Measurements from ENCODE around the gene GRM7.

GRM7 gene

GRCh38 chr3:7249493-7250076, 388.7 kb downstream of the GRM7 start:
- DNase-seq: no peak

GRCh38 chr3:7254251-7254650, 393.3 kb downstream of the GRM7 start:
- DNase-seq: no peak

DNA sequence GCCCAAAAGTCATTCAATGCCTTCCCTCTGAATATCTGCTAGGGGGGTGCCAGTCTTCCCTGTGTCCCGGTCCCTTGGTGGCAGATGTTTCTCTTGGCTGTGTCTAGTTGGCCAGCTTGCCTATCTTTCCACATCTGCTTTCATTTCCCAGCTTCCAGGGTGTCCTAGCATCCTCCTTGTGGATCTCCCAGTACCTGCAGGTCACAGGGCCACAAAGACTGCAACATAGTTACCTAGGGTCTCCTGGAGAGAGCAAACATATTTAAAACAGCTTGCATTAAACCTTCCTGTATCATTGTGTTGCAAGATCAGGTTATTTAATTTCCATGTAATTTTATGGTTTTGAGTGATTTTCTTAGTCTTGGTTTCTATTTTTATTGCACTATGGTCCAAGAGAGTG, 400.1 kb downstream of the GRM7 start:
- no peak for DNase-seq

DNA sequence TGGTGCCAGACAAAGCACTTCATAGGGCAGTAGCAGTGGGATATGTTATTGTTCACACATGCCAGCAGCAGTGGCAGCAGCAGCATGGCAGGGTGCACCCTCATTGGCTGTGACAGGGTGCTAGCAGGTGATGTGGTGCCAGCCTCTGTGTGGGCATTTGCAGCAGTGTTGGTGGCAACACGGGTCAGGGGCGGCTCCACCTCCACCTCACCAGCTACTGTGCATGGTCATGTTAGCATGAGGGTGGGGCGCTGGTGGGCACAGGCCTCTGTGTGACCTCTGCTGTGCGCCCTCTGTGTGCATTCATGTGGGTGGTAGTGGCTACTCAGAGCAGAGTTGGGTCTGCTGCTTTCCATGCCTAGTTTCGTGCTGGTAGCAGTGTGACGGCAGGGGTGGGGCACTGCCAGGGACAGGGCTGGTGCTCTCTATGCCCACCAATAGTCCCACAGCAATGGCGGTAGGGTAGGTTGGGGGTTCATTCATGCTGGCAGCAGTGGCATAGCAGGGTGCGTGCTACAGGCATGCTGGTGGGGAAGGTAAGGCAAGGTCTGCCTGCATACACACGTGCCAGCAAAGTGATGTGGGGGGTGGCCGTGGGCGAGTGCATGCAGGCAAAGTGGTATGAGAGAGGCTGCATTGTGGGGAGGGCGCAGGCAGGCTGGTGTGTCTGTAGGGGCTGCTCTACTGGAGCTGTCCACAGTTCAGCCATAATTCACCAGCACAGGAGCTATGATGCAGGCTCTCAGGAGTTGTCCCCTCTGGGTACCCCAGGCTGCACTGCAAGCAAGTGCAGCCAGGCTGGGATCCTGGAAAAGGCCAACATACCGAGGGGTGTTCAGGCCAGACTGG, 402.7 kb downstream of the GRM7 start:
- no peak for DNase-seq

- DNase-seq: no peak
These were observed 403.2 kb downstream of the GRM7 start for GRCh38 chr3:7264196-7264526.

GRCh38 chr3:7265736-7266135, 404.8 kb downstream of the GRM7 start:
- DNase-seq: no peak

DNA sequence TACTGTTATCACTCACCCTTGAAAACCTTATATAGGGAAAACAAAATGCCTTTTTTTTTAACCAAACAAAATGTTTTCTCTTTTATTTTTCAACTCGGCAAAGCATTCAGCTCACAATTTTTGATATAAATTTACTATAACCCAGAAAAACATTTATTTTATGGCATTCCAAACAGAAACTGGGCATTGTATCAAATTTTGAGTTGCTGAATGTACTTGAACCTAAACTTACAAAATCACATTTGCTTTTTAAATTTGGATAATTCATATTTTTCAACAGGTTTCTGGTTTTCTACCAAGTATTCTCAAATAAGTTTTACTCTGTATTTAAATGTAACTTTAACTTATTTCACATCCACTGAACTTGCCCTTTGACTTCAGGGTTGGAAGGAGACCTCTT, 405.6 kb downstream of the GRM7 start:
- no peak for DNase-seq

DNA sequence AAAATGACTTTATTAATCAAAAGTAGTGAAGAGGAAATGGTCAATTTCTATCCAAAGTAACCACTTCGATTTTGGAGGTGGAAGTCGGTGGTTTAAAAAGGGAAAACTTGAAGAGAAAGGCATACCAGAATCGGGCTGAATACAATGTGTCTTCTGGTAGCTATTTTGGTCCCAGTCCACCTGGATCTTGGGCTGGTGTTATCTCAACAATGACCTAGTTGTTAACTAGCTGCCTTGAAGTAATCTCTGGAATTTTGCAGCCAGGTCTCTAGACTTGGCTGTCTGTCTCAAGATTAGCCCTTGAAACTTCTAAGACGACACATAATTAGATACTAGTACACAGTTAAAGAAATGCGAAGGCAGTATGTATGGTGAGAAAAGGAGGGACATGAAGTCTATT, 409.8 kb downstream of the GRM7 start:
- no peak for DNase-seq

- DNase-seq: no peak
These were observed 410.7 kb downstream of the GRM7 start for GRCh38 chr3:7271631-7272030.

- no peak for DNase-seq
These were observed 411.3 kb downstream of the GRM7 start for GRCh38 chr3:7272203-7272602.

GRCh38 chr3:7275396-7275795, 414.5 kb downstream of the GRM7 start:
- DNase-seq: no peak

DNA sequence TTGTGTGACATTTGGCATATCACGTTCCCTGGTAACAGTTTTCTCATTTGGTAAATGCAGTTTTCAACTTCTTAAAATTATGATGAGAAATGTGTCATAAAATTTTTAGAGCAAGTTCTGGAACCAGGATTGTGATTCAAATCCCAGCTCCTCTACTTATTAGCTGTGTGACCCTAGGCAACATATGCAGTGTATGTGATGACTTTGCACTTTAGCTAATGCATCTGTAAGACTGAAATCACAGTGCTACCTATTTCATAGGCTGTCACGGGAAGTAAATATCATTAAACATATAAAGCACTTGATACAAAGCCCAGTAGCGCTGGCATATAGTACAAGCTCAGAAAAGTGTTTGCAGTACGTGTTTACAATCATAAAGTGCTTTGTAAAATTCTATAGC, 419.4 kb downstream of the GRM7 start:
- no peak for DNase-seq

GRCh38 chr3:7282988-7283387, 422.1 kb downstream of the GRM7 start:
- no peak for DNase-seq

GRCh38 chr3:7285505-7285904, 424.6 kb downstream of the GRM7 start:
- DNase-seq: peak in 1 of 2 donors; percentile 24

DNA sequence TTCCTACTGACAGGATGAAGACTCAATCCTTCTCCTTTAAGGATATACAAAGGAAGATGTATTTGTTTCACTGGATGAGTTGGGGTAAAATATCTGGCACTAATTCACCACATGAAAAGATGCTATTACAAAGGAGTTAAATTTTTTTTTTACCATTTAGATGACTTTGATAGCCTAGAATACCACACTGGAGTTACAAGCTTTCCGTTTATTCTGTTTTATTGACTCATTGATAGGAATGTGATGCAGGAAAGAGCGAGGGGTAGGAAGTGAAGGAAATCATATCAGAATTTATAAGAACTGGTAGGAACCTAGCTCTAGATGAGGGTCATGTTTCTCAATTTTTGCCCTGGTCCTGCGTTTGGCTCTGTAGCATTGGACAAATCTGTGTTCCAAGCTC, 427.2 kb downstream of the GRM7 start:
- DNase-seq: no peak

GRCh38 chr3:7289121-7289520, 428.2 kb downstream of the GRM7 start:
- DNase-seq: no peak

GRCh38 chr3:7290077-7290825, 429.3 kb downstream of the GRM7 start:
- DNase-seq: peak in 1 of 2 donors; percentile 68

- no peak for DNase-seq
These were observed 431.4 kb downstream of the GRM7 start for GRCh38 chr3:7292362-7292761.

- DNase-seq: no peak
These were observed 432.4 kb downstream of the GRM7 start for GRCh38 chr3:7293286-7293685.

DNA sequence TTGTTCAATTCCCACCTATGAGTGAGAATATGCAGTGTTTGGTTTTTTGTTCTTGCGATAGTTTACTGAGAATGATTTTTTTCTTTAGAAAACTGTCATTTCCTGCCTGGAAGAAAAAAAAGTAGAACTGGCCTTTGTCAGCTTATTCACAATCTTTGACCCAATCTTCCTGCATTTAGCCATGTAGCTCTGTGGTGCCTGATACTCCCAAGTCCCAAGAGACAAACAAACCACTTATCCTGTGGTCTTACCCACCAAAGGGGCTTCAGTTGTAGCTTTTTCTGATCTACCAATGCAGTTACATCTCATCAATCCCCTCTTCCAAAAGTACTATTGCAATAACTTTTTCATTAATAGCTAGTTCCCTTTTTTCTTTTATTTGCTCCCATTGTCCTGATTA, 444.6 kb downstream of the GRM7 start:
- DNase-seq: no peak

GRCh38 chr3:7306901-7307300, 446.0 kb downstream of the GRM7 start:
- DNase-seq: no peak

- DNase-seq: peak in 1 of 2 donors; percentile 58
These were observed 446.5 kb downstream of the GRM7 start for GRCh38 chr3:7307410-7307809.

DNA sequence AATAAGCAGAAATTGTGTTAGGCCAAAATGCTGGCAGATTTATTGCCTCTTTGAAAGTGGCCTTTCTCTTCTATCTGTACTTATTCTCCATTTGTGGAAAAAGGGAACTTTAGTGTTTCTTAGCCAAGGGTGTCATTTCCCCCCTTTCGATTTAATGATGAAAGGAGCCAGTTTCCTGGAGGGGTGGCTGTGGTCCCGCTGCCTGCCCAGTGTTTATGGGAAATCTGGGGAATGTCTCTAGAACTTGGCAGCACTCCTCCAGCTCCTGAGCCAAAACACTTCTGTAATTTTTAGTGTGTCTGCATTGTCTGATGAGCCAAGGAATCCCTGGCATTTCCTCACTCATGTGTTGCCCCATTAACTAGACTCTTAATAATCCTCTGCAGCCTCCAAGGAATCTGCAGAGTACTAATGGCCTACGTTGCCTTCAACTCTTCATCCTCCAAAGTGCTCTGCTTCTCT, 448.8 kb downstream of the GRM7 start:
- DNase-seq: peak in 1 of 2 donors; percentile 37

- no peak for DNase-seq
These were observed 454.1 kb downstream of the GRM7 start for GRCh38 chr3:7315037-7315436.

Data from bone marrow (tissue), 2 donors.